SK-N-SH treated with all-trans-retinoic acid at 6 μM for 48 hours (cell line): ENCODE data around the gene DLG2.

ENCODE experiments used
- ATAC-seq: fragments of 200-7000 bp; cut with Tn5 transposase; 3 replicates; pipeline ENCODE4 v1.9.1; 2020; ENCODE audit warnings: mild to moderate bottlenecking, moderate library complexity
- ARNTL ChIP-seq: fragments of 450-650 bp; formaldehyde crosslinking; IDR thresholded peaks from 2 replicates; pipeline ENCODE4 v1.5.0; 2020; ENCODE audit warnings: low read depth, mild to moderate bottlenecking, moderate library complexity, borderline replicate concordance
- CREB5 ChIP-seq: fragments of 250-450 bp; sonication (Bioruptor Pico); IDR thresholded peaks from 2 replicates; pipeline ENCODE4 v1.5.1; 2020; ENCODE audit warnings: low read depth, mild to moderate bottlenecking, moderate library complexity
- CSDC2 ChIP-seq: fragments of 250-450 bp; sonication (Bioruptor Pico); IDR thresholded peaks from 2 replicates; pipeline ENCODE4 v1.5.0; 2020; ENCODE audit warnings: mild to moderate bottlenecking, moderate library complexity
- ESRRG ChIP-seq: fragments of 250-450 bp; sonication (Bioruptor Pico); IDR thresholded peaks from 2 replicates; pipeline ENCODE4 v1.6.1; 2021; ENCODE audit warnings: mild to moderate bottlenecking
- GLIS3 ChIP-seq: fragments of 250-450 bp; sonication (Bioruptor Pico); IDR thresholded peaks from 2 replicates; pipeline ENCODE4 v1.5.0; 2020; ENCODE audit warnings: mild to moderate bottlenecking, moderate library complexity
- ISL1 ChIP-seq: fragments of 250-450 bp; sonication (Bioruptor Pico); IDR thresholded peaks from 2 replicates; pipeline ENCODE4 v2.1.2; 2022; ENCODE audit warnings: mild to moderate bottlenecking, moderate library complexity
- PPARA ChIP-seq: fragments of 250-450 bp; sonication (Bioruptor Pico); IDR thresholded peaks from 2 replicates; pipeline ENCODE4 v1.5.0; 2020; ENCODE audit warnings: mild to moderate bottlenecking, borderline replicate concordance
- SNAI2 ChIP-seq: fragments of 250-450 bp; sonication (Bioruptor Pico); IDR thresholded peaks from 2 replicates; pipeline ENCODE4 v1.5.0; 2020; ENCODE audit warnings: mild to moderate bottlenecking, moderate library complexity
- TCF4 ChIP-seq: fragments of 250-450 bp; sonication (Bioruptor Pico); IDR thresholded peaks from 2 replicates; pipeline ENCODE4 v1.8.0; 2021; ENCODE audit warnings: mild to moderate bottlenecking, moderate library complexity, borderline replicate concordance
- TOX ChIP-seq: fragments of 250-450 bp; sonication (Bioruptor Pico); IDR thresholded peaks from 2 replicates; pipeline ENCODE4 v1.8.0; 2021; ENCODE audit warnings: mild to moderate bottlenecking, moderate library complexity, borderline replicate concordance
- ZC3H10 ChIP-seq: fragments of 250-450 bp; sonication (Bioruptor Pico); IDR thresholded peaks from 2 replicates; pipeline ENCODE4 v1.5.1; 2021; ENCODE audit warnings: mild to moderate bottlenecking, moderate library complexity
- ZFP3 ChIP-seq: fragments of 250-450 bp; sonication (Bioruptor Pico); IDR thresholded peaks from 2 replicates; pipeline ENCODE4 v1.5.0; 2020; ENCODE audit warnings: mild to moderate bottlenecking, moderate library complexity
- ZFP30 ChIP-seq: fragments of 450-650 bp; formaldehyde crosslinking; IDR thresholded peaks from 2 replicates; pipeline ENCODE4 v1.5.0; 2022; ENCODE audit warnings: mild to moderate bottlenecking, moderate library complexity
- ZNF70 ChIP-seq: fragments of 450-650 bp; formaldehyde crosslinking; IDR thresholded peaks from 2 replicates; pipeline ENCODE4 v1.5.0; 2020; ENCODE audit warnings: mild to moderate bottlenecking, moderate library complexity
- ZNF8 ChIP-seq: fragments of 450-650 bp; formaldehyde crosslinking; IDR thresholded peaks from 2 replicates; pipeline ENCODE4 v1.5.0; 2020; ENCODE audit warnings: mild to moderate bottlenecking, moderate library complexity
- TF ChIP-seq, protein P1 (sequence below): fragments of 250-450 bp; sonication (Bioruptor Pico); IDR thresholded peaks from 2 replicates; pipeline ENCODE4 v1.8.0; 2021; ENCODE audit warnings: low read depth, mild to moderate bottlenecking, moderate library complexity, borderline replicate concordance
- TF ChIP-seq, protein P2 (sequence below): fragments of 250-450 bp; sonication (Bioruptor Pico); IDR thresholded peaks from 2 replicates; pipeline ENCODE4 v1.5.0; 2020; ENCODE audit warnings: mild to moderate bottlenecking, moderate library complexity
- TF ChIP-seq, protein P3 (sequence below): fragments of 250-450 bp; sonication (Bioruptor Pico); IDR thresholded peaks from 2 replicates; pipeline ENCODE4 v1.8.0; 2020; ENCODE audit warnings: mild to moderate bottlenecking, moderate library complexity, borderline replicate concordance
- TF ChIP-seq, protein P4 (sequence below): fragments of 250-450 bp; sonication (Bioruptor Pico); IDR thresholded peaks from 2 replicates; pipeline ENCODE4 v1.5.1; 2021; ENCODE audit warnings: mild to moderate bottlenecking, moderate library complexity

The DLG2 gene

GRCh38 chr11:83691451-83691950 lies 1935.6 kb downstream of the DLG2 start:
- TF ChIP-seq ESRRG (CRISPR knock-in tag) (no peak), ISL1 (CRISPR knock-in tag) (no peak; the same call in 1 of the 2 replicates)
- TF ChIP-seq, protein P1, sequence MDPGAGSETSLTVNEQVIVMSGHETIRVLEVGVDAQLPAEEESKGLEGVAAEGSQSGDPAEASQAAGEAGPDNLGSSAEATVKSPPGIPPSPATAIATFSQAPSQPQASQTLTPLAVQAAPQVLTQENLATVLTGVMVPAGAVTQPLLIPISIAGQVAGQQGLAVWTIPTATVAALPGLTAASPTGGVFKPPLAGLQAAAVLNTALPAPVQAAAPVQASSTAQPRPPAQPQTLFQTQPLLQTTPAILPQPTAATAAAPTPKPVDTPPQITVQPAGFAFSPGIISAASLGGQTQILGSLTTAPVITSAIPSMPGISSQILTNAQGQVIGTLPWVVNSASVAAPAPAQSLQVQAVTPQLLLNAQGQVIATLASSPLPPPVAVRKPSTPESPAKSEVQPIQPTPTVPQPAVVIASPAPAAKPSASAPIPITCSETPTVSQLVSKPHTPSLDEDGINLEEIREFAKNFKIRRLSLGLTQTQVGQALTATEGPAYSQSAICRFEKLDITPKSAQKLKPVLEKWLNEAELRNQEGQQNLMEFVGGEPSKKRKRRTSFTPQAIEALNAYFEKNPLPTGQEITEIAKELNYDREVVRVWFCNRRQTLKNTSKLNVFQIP (CRISPR knock-in tag) = no peak
- no peak for ATAC-seq

GRCh38 chr11:83689144-83689780 lies 1937.9 kb downstream of the DLG2 start:
- ATAC-seq = no peak
- TF ChIP-seq ZNF8 (CRISPR knock-in tag) (no peak), ZC3H10 (no peak), TOX (CRISPR knock-in tag) (no peak), ZFP3 (CRISPR knock-in tag) (no peak), SNAI2 (CRISPR knock-in tag) (no peak), CREB5 (CRISPR knock-in tag) (no peak), CSDC2 (CRISPR knock-in tag) (no peak), ZNF70 (CRISPR knock-in tag) (no peak), PPARA (no peak), ARNTL (CRISPR knock-in tag) (no peak), TCF4 (CRISPR knock-in tag) (no peak), ISL1 (CRISPR knock-in tag) (no peak), GLIS3 (no peak), ESRRG (CRISPR knock-in tag) (no peak), ZFP30 (CRISPR knock-in tag) (no peak)
- TF ChIP-seq, protein P2, sequence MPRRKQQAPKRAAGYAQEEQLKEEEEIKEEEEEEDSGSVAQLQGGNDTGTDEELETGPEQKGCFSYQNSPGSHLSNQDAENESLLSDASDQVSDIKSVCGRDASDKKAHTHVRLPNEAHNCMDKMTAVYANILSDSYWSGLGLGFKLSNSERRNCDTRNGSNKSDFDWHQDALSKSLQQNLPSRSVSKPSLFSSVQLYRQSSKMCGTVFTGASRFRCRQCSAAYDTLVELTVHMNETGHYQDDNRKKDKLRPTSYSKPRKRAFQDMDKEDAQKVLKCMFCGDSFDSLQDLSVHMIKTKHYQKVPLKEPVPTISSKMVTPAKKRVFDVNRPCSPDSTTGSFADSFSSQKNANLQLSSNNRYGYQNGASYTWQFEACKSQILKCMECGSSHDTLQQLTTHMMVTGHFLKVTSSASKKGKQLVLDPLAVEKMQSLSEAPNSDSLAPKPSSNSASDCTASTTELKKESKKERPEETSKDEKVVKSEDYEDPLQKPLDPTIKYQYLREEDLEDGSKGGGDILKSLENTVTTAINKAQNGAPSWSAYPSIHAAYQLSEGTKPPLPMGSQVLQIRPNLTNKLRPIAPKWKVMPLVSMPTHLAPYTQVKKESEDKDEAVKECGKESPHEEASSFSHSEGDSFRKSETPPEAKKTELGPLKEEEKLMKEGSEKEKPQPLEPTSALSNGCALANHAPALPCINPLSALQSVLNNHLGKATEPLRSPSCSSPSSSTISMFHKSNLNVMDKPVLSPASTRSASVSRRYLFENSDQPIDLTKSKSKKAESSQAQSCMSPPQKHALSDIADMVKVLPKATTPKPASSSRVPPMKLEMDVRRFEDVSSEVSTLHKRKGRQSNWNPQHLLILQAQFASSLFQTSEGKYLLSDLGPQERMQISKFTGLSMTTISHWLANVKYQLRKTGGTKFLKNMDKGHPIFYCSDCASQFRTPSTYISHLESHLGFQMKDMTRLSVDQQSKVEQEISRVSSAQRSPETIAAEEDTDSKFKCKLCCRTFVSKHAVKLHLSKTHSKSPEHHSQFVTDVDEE (CRISPR knock-in tag) = no peak
- TF ChIP-seq, protein P3, sequence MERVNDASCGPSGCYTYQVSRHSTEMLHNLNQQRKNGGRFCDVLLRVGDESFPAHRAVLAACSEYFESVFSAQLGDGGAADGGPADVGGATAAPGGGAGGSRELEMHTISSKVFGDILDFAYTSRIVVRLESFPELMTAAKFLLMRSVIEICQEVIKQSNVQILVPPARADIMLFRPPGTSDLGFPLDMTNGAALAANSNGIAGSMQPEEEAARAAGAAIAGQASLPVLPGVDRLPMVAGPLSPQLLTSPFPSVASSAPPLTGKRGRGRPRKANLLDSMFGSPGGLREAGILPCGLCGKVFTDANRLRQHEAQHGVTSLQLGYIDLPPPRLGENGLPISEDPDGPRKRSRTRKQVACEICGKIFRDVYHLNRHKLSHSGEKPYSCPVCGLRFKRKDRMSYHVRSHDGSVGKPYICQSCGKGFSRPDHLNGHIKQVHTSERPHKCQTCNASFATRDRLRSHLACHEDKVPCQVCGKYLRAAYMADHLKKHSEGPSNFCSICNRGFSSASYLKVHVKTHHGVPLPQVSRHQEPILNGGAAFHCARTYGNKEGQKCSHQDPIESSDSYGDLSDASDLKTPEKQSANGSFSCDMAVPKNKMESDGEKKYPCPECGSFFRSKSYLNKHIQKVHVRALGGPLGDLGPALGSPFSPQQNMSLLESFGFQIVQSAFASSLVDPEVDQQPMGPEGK (CRISPR knock-in tag) = no peak
- TF ChIP-seq, protein P4, sequence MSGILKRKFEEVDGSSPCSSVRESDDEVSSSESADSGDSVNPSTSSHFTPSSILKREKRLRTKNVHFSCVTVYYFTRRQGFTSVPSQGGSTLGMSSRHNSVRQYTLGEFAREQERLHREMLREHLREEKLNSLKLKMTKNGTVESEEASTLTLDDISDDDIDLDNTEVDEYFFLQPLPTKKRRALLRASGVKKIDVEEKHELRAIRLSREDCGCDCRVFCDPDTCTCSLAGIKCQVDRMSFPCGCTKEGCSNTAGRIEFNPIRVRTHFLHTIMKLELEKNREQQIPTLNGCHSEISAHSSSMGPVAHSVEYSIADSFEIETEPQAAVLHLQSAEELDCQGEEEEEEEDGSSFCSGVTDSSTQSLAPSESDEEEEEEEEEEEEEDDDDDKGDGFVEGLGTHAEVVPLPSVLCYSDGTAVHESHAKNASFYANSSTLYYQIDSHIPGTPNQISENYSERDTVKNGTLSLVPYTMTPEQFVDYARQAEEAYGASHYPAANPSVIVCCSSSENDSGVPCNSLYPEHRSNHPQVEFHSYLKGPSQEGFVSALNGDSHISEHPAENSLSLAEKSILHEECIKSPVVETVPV (CRISPR knock-in tag) = no peak
- TF ChIP-seq, protein P1 (CRISPR knock-in tag) = no peak

GRCh38 chr11:83687787-83688186 lies 1939.4 kb downstream of the DLG2 start:
- TF ChIP-seq ZNF8 (CRISPR knock-in tag) (no peak), ARNTL (CRISPR knock-in tag) (no peak)
- TF ChIP-seq, protein P1 (CRISPR knock-in tag) = no peak
- ATAC-seq = no peak
